SK-N-SH (cell line): ENCODE measurements around the gene MBP. TPM values are rescaled to one million over a fixed set of nuclear protein-coding genes. Genes with fewer than 3 reads are reported as not detected.
A peak's percentile ranks its signal among the peaks of the same experiment; 100 is the strongest.

Experiments used
- CTCF ChIA-PET: fragments of 300-600, 350-600 bp; formaldehyde crosslinking; extraction: SDS; loops from one replicate; lab custom pipeline; 2021; lab: Yijun Ruan, JAX
- POLR2A ChIA-PET: fragments of 350-600 bp; sonication (Branson Sonifier 250); formaldehyde crosslinking; extraction: SDS; loops from one replicate; lab custom pipeline; 2020; ENCODE audit warnings: antibody characterized with exemption, inconsistent platforms; lab: Yijun Ruan, JAX
- DNase-seq: peaks from one replicate; pipeline ENCODE4 v3.0.0; 2012
- H2AFZ ChIP-seq: fragments of 200-600 bp; sonication (generic); 2 replicates; pipeline ENCODE4 v1.8.1; 2016; ENCODE audit warnings: antibody characterized with exemption, mild to moderate bottlenecking, low read depth
- H3F3A ChIP-seq: fragments of 200-600 bp; sonication (generic); replicated peaks from 2 replicates; pipeline ENCODE3; 2016; ENCODE audit warnings: antibody characterized with exemption, mild to moderate bottlenecking; ENCODE audit not compliant: insufficient read depth
- H3K27ac ChIP-seq, 2 experiments: fragments of 200-500 bp in 1 of 2; fragments of 200-600 bp in 1 of 2; sonication (Bioruptor generic) in 1 of 2; sonication (generic), shearing (Covaris generic) in 1 of 2; 2 replicates each; pipeline versions ENCODE4 v1.5.1 to v1.6.1; 2014 to 2016; ENCODE audit warnings: low read depth in 2 of 2, inconsistent platforms in 1 of 2, low read length in 1 of 2, mild to moderate bottlenecking in 1 of 2, mixed read lengths in 1 of 2
- H3K27me3 ChIP-seq: fragments of 200-600 bp; sonication (generic), shearing (Covaris generic); 2 replicates; pipeline ENCODE4 v1.6.1; 2016; ENCODE audit warnings: mixed run types; ENCODE audit not compliant: insufficient read depth
- H3K36me3 ChIP-seq, 2 experiments: fragments of 200-500 bp in 1 of 2; fragments of 200-600 bp in 1 of 2; sonication (Bioruptor generic) in 1 of 2; sonication (generic) in 1 of 2; replicated peaks in 1 of 2; 2 replicates each; pipeline versions ENCODE3 to v1.5.1; 2014 to 2016; ENCODE audit warnings: low read length in 1 of 2, mild to moderate bottlenecking in 1 of 2; ENCODE audit not compliant: insufficient read depth in 2 of 2, control insufficient read depth in 1 of 2
- H3K4me1 ChIP-seq, 2 experiments: fragments of 200-500 bp in 1 of 2; fragments of 200-600 bp in 1 of 2; sonication (Bioruptor generic) in 1 of 2; sonication (generic), shearing (Covaris generic) in 1 of 2; 2 replicates each; pipeline versions ENCODE4 v1.5.1 to v1.6.1; 2014 to 2016; ENCODE audit warnings: low read depth in 1 of 2, low read length in 1 of 2, mixed run types in 1 of 2; ENCODE audit not compliant: insufficient read depth in 2 of 2, control insufficient read depth in 1 of 2
- H3K4me2 ChIP-seq: fragments of 200-600 bp; sonication (generic), shearing (Covaris generic); 2 replicates; pipeline ENCODE4 v1.6.1; 2017; ENCODE audit warnings: mixed run types
- H3K4me3 ChIP-seq, 2 experiments: fragments of 200-500 bp in 1 of 2; fragments of 200-600 bp in 1 of 2; sonication (Bioruptor generic) in 1 of 2; sonication (generic), shearing (Covaris generic) in 1 of 2; 2 replicates each; pipeline versions ENCODE4 v1.5.1 to v1.8.1; 2014 to 2016; ENCODE audit warnings: low read depth in 2 of 2, inconsistent platforms in 1 of 2, low read length in 1 of 2, mild to moderate bottlenecking in 1 of 2, mixed read lengths in 1 of 2, moderate library complexity in 1 of 2
- H3K79me2 ChIP-seq: fragments of 200-600 bp; sonication (generic); 2 replicates; pipeline ENCODE4 v1.8.1; 2017; ENCODE audit warnings: mild to moderate bottlenecking; ENCODE audit not compliant: insufficient read depth
- H3K9ac ChIP-seq: fragments of 200-600 bp; sonication (generic); 2 replicates; pipeline ENCODE4 v1.6.1; 2017; ENCODE audit warnings: mixed run types
- H3K9me2 ChIP-seq: fragments of 200-600 bp; sonication (generic); 2 replicates; pipeline ENCODE4 v1.6.1; 2017; ENCODE audit warnings: mixed run types
- H3K9me3 ChIP-seq: fragments of 200-600 bp; sonication (generic); 2 replicates; pipeline ENCODE4 v1.6.1; 2017; ENCODE audit warnings: mixed run types, mild to moderate bottlenecking, moderate library complexity
- H4K20me1 ChIP-seq: fragments of 200-600 bp; sonication (generic); 2 replicates; pipeline ENCODE4 v1.6.1; 2017; ENCODE audit warnings: mild to moderate bottlenecking, mixed run types; ENCODE audit not compliant: insufficient read depth
- CHD2 ChIP-seq: fragments of 150-350 bp; IDR thresholded peaks from 2 replicates; pipeline ENCODE4 v1.6.1; 2018; ENCODE audit warnings: low read length; ENCODE audit not compliant: partially characterized antibody
- ELF1 ChIP-seq: IDR thresholded peaks from 2 replicates; pipeline ENCODE4 v1.4.0; 2012
- EZH2phosphoT487 ChIP-seq: fragments of 200-600 bp; sonication (generic); IDR thresholded peaks from 2 replicates; pipeline ENCODE4 v1.6.1; 2017; ENCODE audit warnings: low read depth, mixed run types, mild to moderate bottlenecking, antibody characterized with exemption, moderate library complexity, borderline replicate concordance
- FOSL2 ChIP-seq: IDR thresholded peaks from 2 replicates; pipeline ENCODE4 v1.4.0; 2012; ENCODE audit warnings: low read depth, mild to moderate bottlenecking, moderate library complexity, borderline replicate concordance
- FOXJ3 ChIP-seq: sonication (generic); formaldehyde crosslinking; IDR thresholded peaks from 2 replicates; pipeline ENCODE4 v1.5.1; 2020; ENCODE audit warnings: mild to moderate bottlenecking, missing genetic modification reagents
- FOXM1 ChIP-seq: IDR thresholded peaks from 2 replicates; pipeline ENCODE4 v1.4.0; 2012; ENCODE audit warnings: low read depth, mild to moderate bottlenecking
- GATA2 ChIP-seq: sonication (generic); formaldehyde crosslinking; IDR thresholded peaks from 2 replicates; pipeline ENCODE4 v1.5.0; 2020; ENCODE audit warnings: mild to moderate bottlenecking, missing genetic modification reagents
- JUND ChIP-seq: IDR thresholded peaks from 2 replicates; pipeline ENCODE4 v1.4.0; 2012
- MEF2A ChIP-seq: IDR thresholded peaks from 2 replicates; pipeline ENCODE4 v1.4.0; 2012; ENCODE audit warnings: low read depth, borderline replicate concordance
- NFIC ChIP-seq: IDR thresholded peaks from 2 replicates; pipeline ENCODE4 v1.4.0; 2012; ENCODE audit warnings: borderline replicate concordance
- NRF1 ChIP-seq: IDR thresholded peaks from 2 replicates; pipeline ENCODE4 v1.6.1; 2012; ENCODE audit warnings: low read depth, mild to moderate bottlenecking, low read length
- POLR2AphosphoS5 ChIP-seq: IDR thresholded peaks from 2 replicates; pipeline ENCODE4 v1.6.1; 2012; ENCODE audit warnings: low read depth, low read length
- RAD21 ChIP-seq: IDR thresholded peaks from 2 replicates; pipeline ENCODE4 v1.6.1; 2012; ENCODE audit warnings: mild to moderate bottlenecking, low read length
- RCOR1 ChIP-seq: fragments of 150-350 bp; IDR thresholded peaks from 2 replicates; pipeline ENCODE4 v1.6.1; 2017; ENCODE audit warnings: antibody characterized with exemption, low read length
- RFX5 ChIP-seq: IDR thresholded peaks from 2 replicates; pipeline ENCODE4 v1.6.1; 2012; ENCODE audit warnings: mild to moderate bottlenecking, improper control_type of control experiment, low read length
- RXRA ChIP-seq: IDR thresholded peaks from 2 replicates; pipeline ENCODE4 v1.4.0; 2012; ENCODE audit warnings: low read depth, mild to moderate bottlenecking, borderline replicate concordance
- TCF12 ChIP-seq: IDR thresholded peaks from 2 replicates; pipeline ENCODE4 v1.4.0; 2012
- TEAD4 ChIP-seq: IDR thresholded peaks from 2 replicates; pipeline ENCODE4 v1.4.0; 2012; ENCODE audit warnings: mild to moderate bottlenecking, borderline replicate concordance; ENCODE audit not compliant: insufficient read depth
- WGBS: methylation state at CpG from one replicate; pipeline ENCODE4 v1.1.6; 2017; ENCODE audit warnings: low lambda C conversion rate; 5-methylcytosine and 5-hydroxymethylcytosine counted together
- polyA plus RNA-seq, 3 experiments: library from polyadenylated mRNA; depleted of rRNA; stranded (reverse); fragments of >200 nt; gene quantifications; 2 replicates each; pipeline ENCODE4 v1.2.3, GENCODE V29; 2012
- TF ChIP-seq, protein P1 (sequence below): IDR thresholded peaks from 2 replicates; pipeline ENCODE4 v1.4.0; 2012; ENCODE audit warnings: low read depth, borderline replicate concordance
- TF ChIP-seq, protein P2 (sequence below): IDR thresholded peaks from 2 replicates; pipeline ENCODE4 v1.4.0; 2012; ENCODE audit warnings: low read depth
- TF ChIP-seq, protein P3 (sequence below): fragments of 150-350 bp; IDR thresholded peaks from 2 replicates; pipeline ENCODE4 v1.6.1; 2017; ENCODE audit warnings: antibody characterized with exemption, low read length, low read depth, borderline replicate concordance
- TF ChIP-seq, protein P4 (sequence below): fragments of 200-600 bp; sonication (generic); IDR thresholded peaks from 2 replicates; pipeline ENCODE4 v1.6.1; 2017; ENCODE audit warnings: antibody characterized with exemption, mild to moderate bottlenecking, moderate library complexity
- TF ChIP-seq, protein P5 (sequence below): fragments of 150-350 bp; IDR thresholded peaks from 2 replicates; pipeline ENCODE4 v1.6.1; 2016; ENCODE audit warnings: mild to moderate bottlenecking, low read depth, low read length

The MBP gene
- polyA plus RNA-seq, 1 of the 3 experiments (the other 2 are of a cell fraction), result 1.6 TPM

DNA sequence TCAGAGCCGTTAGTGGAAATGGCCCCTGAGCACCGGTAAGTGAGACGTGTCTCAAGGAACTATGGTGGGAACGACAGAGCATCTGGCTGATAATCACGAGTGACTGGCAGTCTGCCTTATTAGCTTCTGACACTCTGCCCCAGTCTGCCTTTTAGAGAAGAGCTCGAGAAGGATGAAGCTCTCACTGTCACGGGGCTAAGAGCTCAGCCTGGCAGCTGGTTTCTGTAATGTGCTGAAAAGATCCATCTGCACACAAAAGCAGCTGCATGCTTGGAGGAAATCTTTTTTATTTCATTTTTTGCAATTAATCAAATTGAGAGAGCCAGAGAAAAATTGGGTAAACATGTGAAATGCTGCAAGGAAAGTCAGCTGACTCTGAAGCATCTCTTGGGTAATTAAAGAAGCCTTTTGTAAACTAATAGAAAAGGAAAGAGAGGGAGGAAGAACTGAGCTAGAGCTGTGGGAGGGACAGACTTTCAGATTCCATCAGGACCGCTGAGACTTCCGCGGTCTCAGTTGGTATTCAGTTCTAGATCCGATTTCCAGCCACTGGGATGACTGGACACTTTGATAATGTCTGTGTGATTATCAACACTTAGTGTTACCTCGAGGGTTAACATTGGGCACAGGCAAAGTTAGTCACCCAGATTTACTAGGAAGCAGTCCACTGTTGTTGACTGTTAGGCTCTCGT, 24.4 kb downstream of the MBP start:
- no peak overlapping the region for H3K9ac ChIP-seq
- no peaks in the 10 kb centered on the region for H4K20me1 ChIP-seq
- peak overlapping the region; percentile 19 to 58 for H3K27ac ChIP-seq
- H3K4me1 ChIP-seq, result peaks cover 15 to 17% of the 10 kb centered on the region in 2 experiments
- DNase-seq, result no peak
- ChIA-PET CTCF (interaction anchor here (1.1 kb wide), 1 partner anchor 13 kb away, joined by 3 read pairs; no protein-coding TSS in a partner anchor), POLR2A (no interaction called here)
- H3K4me2 ChIP-seq, result peak overlapping the region; percentile 38; the same call in 1 of the 2 replicates
- H3K4me3 ChIP-seq, result no peak overlapping the region; a peak in 1 of 4 replicates
- peaks cover 7% of the 10 kb centered on the region for H3F3A ChIP-seq
- H3K79me2 ChIP-seq, result no peaks in the 10 kb centered on the region
- H2AFZ ChIP-seq, result peak overlapping the region; percentile 12; the same call in 1 of the 2 replicates
- H3K9me2 ChIP-seq, result no peaks in the 10 kb centered on the region
- 36% methylated on average over 12 of the region's 13 CpGs for WGBS
- H3K36me3 ChIP-seq, result no peaks in the 10 kb centered on the region
- TF ChIP-seq RFX5 (no peak), FOSL2 (peak; percentile 26; the same call in 1 of the 2 replicates), CHD2 (no peak), TCF12 (peak; percentile 27; the same call in 1 of the 2 replicates), TEAD4 (no peak)
- TF ChIP-seq, protein P1, sequence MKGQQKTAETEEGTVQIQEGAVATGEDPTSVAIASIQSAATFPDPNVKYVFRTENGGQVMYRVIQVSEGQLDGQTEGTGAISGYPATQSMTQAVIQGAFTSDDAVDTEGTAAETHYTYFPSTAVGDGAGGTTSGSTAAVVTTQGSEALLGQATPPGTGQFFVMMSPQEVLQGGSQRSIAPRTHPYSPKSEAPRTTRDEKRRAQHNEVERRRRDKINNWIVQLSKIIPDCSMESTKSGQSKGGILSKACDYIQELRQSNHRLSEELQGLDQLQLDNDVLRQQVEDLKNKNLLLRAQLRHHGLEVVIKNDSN, result peak; percentile 21; the same call in 1 of the 2 replicates
- TF ChIP-seq, protein P2, sequence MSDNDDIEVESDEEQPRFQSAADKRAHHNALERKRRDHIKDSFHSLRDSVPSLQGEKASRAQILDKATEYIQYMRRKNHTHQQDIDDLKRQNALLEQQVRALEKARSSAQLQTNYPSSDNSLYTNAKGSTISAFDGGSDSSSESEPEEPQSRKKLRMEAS, result peak; percentile 37; the same call in 1 of the 2 replicates
- H3K9me3 ChIP-seq, result no peaks in the 10 kb centered on the region
- H3K27me3 ChIP-seq, result no peaks in the 10 kb centered on the region

DNA sequence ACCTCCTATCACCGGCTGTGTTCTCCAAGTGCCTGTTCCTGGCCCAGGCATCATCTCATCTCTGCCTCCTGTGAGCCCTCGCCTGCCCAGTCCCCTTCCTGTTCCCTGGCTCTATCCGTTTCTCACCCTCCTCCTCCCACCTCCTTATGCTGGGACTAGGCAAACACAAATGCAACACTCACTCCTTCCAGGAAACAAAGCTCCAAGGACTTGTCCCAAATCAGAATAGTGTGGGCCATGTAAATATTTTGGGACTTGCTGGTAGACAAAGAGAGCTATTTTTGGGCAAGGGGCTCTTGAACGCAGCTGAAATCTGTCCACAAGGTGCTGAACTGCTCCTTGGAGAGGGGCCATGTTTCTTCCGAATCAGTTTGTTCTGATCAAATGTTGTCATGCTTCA, 25.3 kb downstream of the MBP start:
- H2AFZ ChIP-seq, result no peak overlapping the region
- WGBS, result 96% methylated on average over 5 of the region's 5 CpGs
- TF ChIP-seq RAD21 (no peak), FOXJ3 (CRISPR knock-in tag) (no peak), POLR2AphosphoS5 (no peak), NFIC (no peak), EZH2phosphoT487 (no peak), FOXM1 (no peak), RCOR1 (no peak), GATA2 (CRISPR knock-in tag) (no peak), ELF1 (no peak), RXRA (no peak), JUND (no peak), NRF1 (no peak), CHD2 (no peak), MEF2A (no peak)
- TF ChIP-seq, protein P3, sequence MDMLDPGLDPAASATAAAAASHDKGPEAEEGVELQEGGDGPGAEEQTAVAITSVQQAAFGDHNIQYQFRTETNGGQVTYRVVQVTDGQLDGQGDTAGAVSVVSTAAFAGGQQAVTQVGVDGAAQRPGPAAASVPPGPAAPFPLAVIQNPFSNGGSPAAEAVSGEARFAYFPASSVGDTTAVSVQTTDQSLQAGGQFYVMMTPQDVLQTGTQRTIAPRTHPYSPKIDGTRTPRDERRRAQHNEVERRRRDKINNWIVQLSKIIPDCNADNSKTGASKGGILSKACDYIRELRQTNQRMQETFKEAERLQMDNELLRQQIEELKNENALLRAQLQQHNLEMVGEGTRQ, result no peak
- TF ChIP-seq, protein P4, sequence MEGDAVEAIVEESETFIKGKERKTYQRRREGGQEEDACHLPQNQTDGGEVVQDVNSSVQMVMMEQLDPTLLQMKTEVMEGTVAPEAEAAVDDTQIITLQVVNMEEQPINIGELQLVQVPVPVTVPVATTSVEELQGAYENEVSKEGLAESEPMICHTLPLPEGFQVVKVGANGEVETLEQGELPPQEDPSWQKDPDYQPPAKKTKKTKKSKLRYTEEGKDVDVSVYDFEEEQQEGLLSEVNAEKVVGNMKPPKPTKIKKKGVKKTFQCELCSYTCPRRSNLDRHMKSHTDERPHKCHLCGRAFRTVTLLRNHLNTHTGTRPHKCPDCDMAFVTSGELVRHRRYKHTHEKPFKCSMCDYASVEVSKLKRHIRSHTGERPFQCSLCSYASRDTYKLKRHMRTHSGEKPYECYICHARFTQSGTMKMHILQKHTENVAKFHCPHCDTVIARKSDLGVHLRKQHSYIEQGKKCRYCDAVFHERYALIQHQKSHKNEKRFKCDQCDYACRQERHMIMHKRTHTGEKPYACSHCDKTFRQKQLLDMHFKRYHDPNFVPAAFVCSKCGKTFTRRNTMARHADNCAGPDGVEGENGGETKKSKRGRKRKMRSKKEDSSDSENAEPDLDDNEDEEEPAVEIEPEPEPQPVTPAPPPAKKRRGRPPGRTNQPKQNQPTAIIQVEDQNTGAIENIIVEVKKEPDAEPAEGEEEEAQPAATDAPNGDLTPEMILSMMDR, result no peak
- TF ChIP-seq, protein P1, result no peak
- TF ChIP-seq, protein P5, sequence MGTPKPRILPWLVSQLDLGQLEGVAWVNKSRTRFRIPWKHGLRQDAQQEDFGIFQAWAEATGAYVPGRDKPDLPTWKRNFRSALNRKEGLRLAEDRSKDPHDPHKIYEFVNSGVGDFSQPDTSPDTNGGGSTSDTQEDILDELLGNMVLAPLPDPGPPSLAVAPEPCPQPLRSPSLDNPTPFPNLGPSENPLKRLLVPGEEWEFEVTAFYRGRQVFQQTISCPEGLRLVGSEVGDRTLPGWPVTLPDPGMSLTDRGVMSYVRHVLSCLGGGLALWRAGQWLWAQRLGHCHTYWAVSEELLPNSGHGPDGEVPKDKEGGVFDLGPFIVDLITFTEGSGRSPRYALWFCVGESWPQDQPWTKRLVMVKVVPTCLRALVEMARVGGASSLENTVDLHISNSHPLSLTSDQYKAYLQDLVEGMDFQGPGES, result no peak

More for the DNA sequence above, 25.3 kb downstream of the MBP start:
- Histone ChIP-seq H3F3A (peaks cover 16% of the 10 kb centered on the region), H3K36me3 (no peaks in the 10 kb centered on the region), H3K4me2 (no peak overlapping the region), H3K9me3 (no peaks in the 10 kb centered on the region), H3K9me2 (no peaks in the 10 kb centered on the region), H3K79me2 (no peaks in the 10 kb centered on the region), H3K4me1 (peaks cover 20% of the 10 kb centered on the region in 2 experiments), H4K20me1 (no peaks in the 10 kb centered on the region), H3K4me3 (no peak overlapping the region), H3K27me3 (no peaks in the 10 kb centered on the region), H3K27ac (peak overlapping the region in 1 of 2 experiments; percentile 58; a peak in 2 of 4 replicates), H3K9ac (no peak overlapping the region)
- POLR2A ChIA-PET, result no interaction called here
- CTCF ChIA-PET, result interaction anchor here (1.1 kb wide), 1 partner anchor 12 kb away, joined by 3 read pairs; no protein-coding TSS in a partner anchor
- no peak for DNase-seq
